SU-DHL-6 (cell line): Measurements from ENCODE around the gene SERPINB3.

Source experiments
- H2AFZ ChIP-seq: fragments of 200-600 bp; sonication (generic); 2 replicates; pipeline ENCODE4 v1.6.1; 2014; ENCODE audit warnings: low read depth, mild to moderate bottlenecking, moderate library complexity, mixed read lengths, antibody characterized with exemption, low read length; ENCODE audit not compliant: severe bottlenecking
- H3F3A ChIP-seq: fragments of 200-600 bp; shearing (Covaris generic); 2 replicates; pipeline ENCODE4 v1.6.0; 2016; ENCODE audit warnings: antibody characterized with exemption, mild to moderate bottlenecking; ENCODE audit not compliant: insufficient read depth
- H3K27ac ChIP-seq: fragments of 200-600 bp; sonication (generic); 2 replicates; pipeline ENCODE4 v1.5.1; 2016; ENCODE audit warnings: low read depth, mild to moderate bottlenecking, low read length, moderate library complexity, mixed read lengths
- H3K27me3 ChIP-seq: fragments of 200-600 bp; sonication (generic), shearing (Covaris generic); 2 replicates; pipeline ENCODE4 v1.6.0; 2014; ENCODE audit warnings: mild to moderate bottlenecking, low read length
- H3K36me3 ChIP-seq: fragments of 200-600 bp; sonication (generic); 2 replicates; pipeline ENCODE4 v1.6.1; 2014; ENCODE audit warnings: mild to moderate bottlenecking, low read length, mixed read lengths
- H3K4me2 ChIP-seq: fragments of 300-600, 200-600 bp; shearing (Covaris generic), sonication (generic); 2 replicates; pipeline ENCODE4 v1.6.0; 2014; ENCODE audit warnings: low read length, low read depth, mild to moderate bottlenecking; ENCODE audit not compliant: poor library complexity, severe bottlenecking
- H3K4me3 ChIP-seq: fragments of 200-600 bp; sonication (generic); 2 replicates; pipeline ENCODE4 v1.5.1; 2014; ENCODE audit warnings: antibody characterized with exemption, low read length, mild to moderate bottlenecking, mixed read lengths; ENCODE audit not compliant: insufficient read depth, poor library complexity, severe bottlenecking
- H3K79me2 ChIP-seq: fragments of 200-600 bp; sonication (generic); 2 replicates; pipeline ENCODE4 v1.6.1; 2014; ENCODE audit warnings: mild to moderate bottlenecking, low read length, moderate library complexity; ENCODE audit not compliant: insufficient read depth
- H3K9ac ChIP-seq: fragments of 200-600 bp; sonication (generic); 2 replicates; pipeline ENCODE4 v1.7.0; 2014; ENCODE audit warnings: mild to moderate bottlenecking, low read length
- H3K9me2 ChIP-seq: fragments of 200-600 bp; sonication (generic); replicated peaks from 2 replicates; pipeline ENCODE4 v1.6.1; 2014; ENCODE audit warnings: low read length; ENCODE audit not compliant: insufficient read depth
- H3K9me3 ChIP-seq: fragments of 200-600 bp; sonication (generic); 2 replicates; pipeline ENCODE4 v1.6.1; 2014; ENCODE audit warnings: low read length, mixed read lengths; ENCODE audit not compliant: insufficient read depth
- H4K20me1 ChIP-seq: fragments of 200-600 bp; sonication (generic); 2 replicates; pipeline ENCODE4 v1.6.1; 2014; ENCODE audit warnings: low read depth, mild to moderate bottlenecking, antibody characterized with exemption, low read length, moderate library complexity, mixed read lengths
- EZH2phosphoT487 ChIP-seq: fragments of 200-600 bp; sonication (generic), shearing (Covaris generic); conservative IDR thresholded peaks from 2 replicates; pipeline ENCODE4 v1.6.1; 2018; ENCODE audit warnings: mild to moderate bottlenecking, antibody characterized with exemption, low read length, moderate library complexity, mixed read lengths
- TF ChIP-seq, protein P1 (sequence below): fragments of 200-600 bp; sonication (generic); IDR thresholded peaks from one replicate; pipeline ENCODE4 v1.5.1; 2017; ENCODE audit warnings: antibody characterized with exemption, mild to moderate bottlenecking, low read length, moderate library complexity; ENCODE audit not compliant: insufficient read depth, poor library complexity, severe bottlenecking

The SERPINB3 gene

DNA sequence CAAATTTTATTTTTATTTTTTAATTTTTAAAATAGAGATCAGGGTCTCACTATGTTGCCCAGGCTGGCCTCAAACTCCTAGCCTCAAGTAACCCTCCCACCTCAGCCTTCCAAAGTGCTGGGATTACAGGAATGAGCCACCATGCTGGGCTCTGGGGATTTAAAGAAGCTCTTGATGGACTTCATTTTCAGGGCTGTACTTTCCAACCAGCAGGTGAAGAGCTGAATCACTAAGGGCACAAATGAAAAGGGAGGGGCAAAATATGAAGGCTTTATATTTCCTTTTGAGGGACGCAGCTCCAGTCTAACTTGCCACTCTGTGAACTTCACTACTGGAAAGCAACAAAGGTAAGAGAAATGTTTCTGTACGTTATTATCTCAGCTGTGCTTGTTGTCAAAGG lies 41.0 kb upstream of the SERPINB3 start, which contains the start of gene SERPINB11:
TSS of gene SERPINB11 (plus strand) at position 301 of the 400 bp plus-strand sequence. CDS start 7,234 bp downstream, outside the sequence.
- no peak within 1 kb of the TSS for H3K27ac ChIP-seq
- H4K20me1 ChIP-seq, result no peaks in the 10 kb centered on the region
- H3K9me3 ChIP-seq, result no peaks in the 10 kb centered on the region
- no peak within 1 kb of the TSS for H3K4me3 ChIP-seq
- TF ChIP-seq, protein P1, sequence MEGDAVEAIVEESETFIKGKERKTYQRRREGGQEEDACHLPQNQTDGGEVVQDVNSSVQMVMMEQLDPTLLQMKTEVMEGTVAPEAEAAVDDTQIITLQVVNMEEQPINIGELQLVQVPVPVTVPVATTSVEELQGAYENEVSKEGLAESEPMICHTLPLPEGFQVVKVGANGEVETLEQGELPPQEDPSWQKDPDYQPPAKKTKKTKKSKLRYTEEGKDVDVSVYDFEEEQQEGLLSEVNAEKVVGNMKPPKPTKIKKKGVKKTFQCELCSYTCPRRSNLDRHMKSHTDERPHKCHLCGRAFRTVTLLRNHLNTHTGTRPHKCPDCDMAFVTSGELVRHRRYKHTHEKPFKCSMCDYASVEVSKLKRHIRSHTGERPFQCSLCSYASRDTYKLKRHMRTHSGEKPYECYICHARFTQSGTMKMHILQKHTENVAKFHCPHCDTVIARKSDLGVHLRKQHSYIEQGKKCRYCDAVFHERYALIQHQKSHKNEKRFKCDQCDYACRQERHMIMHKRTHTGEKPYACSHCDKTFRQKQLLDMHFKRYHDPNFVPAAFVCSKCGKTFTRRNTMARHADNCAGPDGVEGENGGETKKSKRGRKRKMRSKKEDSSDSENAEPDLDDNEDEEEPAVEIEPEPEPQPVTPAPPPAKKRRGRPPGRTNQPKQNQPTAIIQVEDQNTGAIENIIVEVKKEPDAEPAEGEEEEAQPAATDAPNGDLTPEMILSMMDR, result no peak
- no peak for TF ChIP-seq EZH2phosphoT487
- no peak within 1 kb of the TSS for H2AFZ ChIP-seq
- no peaks in the 10 kb centered on the region for H3K79me2 ChIP-seq
- H3K36me3 ChIP-seq, result no peaks in the 10 kb centered on the region
- no peaks in the 10 kb centered on the region for H3K27me3 ChIP-seq
- H3K9ac ChIP-seq, result no peak within 1 kb of the TSS
- no peaks in the 10 kb centered on the region for H3F3A ChIP-seq
- no peak within 1 kb of the TSS for H3K4me2 ChIP-seq
- no peaks in the 10 kb centered on the region for H3K9me2 ChIP-seq

DNA sequence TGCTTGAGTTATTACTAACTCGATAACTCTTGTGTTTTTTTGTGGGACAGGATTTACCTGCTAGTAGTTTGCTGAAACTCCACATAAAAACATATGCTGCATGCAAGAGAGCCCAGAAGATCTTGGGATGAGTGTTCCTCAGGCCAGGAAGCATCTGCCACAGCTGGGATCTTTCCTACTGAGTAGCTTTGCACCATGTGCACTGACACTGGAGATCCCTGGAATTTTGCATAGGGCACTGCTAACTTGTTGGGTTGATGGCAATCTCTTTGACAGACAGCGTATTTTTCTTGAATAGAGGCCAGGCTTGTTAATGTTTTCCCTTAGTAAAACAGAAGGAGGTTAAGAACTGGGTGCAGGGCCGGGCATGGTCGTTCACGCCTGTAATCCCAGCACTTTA lies 40.3 kb upstream of the SERPINB3 start:
- no peaks in the 10 kb centered on the region for H3K27me3 ChIP-seq
- no peak overlapping the region for H3K27ac ChIP-seq
- H3K79me2 ChIP-seq, result no peaks in the 10 kb centered on the region
- TF ChIP-seq, protein P1, result no peak
- no peak for TF ChIP-seq EZH2phosphoT487
- H4K20me1 ChIP-seq, result no peaks in the 10 kb centered on the region
- no peaks in the 10 kb centered on the region for H3K36me3 ChIP-seq
- H2AFZ ChIP-seq, result no peak overlapping the region
- H3K9ac ChIP-seq, result no peak overlapping the region
- no peaks in the 10 kb centered on the region for H3K9me3 ChIP-seq
- no peaks in the 10 kb centered on the region for H3K9me2 ChIP-seq
- no peaks in the 10 kb centered on the region for H3F3A ChIP-seq
- no peak overlapping the region for H3K4me3 ChIP-seq
- H3K4me2 ChIP-seq, result no peak overlapping the region

DNA sequence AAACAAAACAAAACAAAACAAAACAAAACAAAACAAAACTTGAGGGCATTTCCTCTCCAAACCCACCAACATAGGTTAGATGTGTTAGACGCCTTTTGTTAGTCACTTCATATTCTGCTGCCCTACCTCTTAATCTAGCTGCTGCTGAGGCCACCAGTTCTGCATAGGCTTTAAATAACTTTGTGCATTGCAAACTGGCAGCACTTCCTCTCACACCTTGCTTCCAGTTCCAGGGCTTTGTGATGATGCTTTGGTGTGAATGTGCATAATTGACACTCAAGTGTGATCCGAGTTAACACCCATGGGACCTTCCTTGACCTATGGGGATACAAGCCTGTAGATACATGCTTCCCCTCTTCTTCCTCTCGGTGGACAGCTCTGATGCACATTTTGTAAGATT lies 38.8 kb upstream of the SERPINB3 start:
- Histone ChIP-seq H2AFZ (no peak overlapping the region), H3K79me2 (no peaks in the 10 kb centered on the region), H3K9ac (no peak overlapping the region), H3K36me3 (no peaks in the 10 kb centered on the region), H3K4me2 (no peak overlapping the region), H3K27me3 (no peaks in the 10 kb centered on the region), H3F3A (no peaks in the 10 kb centered on the region), H3K4me3 (no peak overlapping the region), H4K20me1 (no peaks in the 10 kb centered on the region), H3K9me3 (no peaks in the 10 kb centered on the region), H3K27ac (no peak overlapping the region), H3K9me2 (no peaks in the 10 kb centered on the region)
- TF ChIP-seq, protein P1, result no peak
- TF ChIP-seq EZH2phosphoT487, result no peak
